DND-41 (cell line): ENCODE measurements around the gene CRY2.

Source experiments
- CTCF ChIP-seq: IDR thresholded peaks from 2 replicates; pipeline ENCODE4 v1.5.1; 2012; ENCODE audit warnings: borderline replicate concordance, low read length, moderate library complexity, mild to moderate bottlenecking; ENCODE audit not compliant: poor library complexity, severe bottlenecking; ENCODE audit errors: extremely low read depth
- EZH2 ChIP-seq: IDR thresholded peaks from 3 replicates; pipeline ENCODE4 v1.6.1; 2012; ENCODE audit warnings: borderline replicate concordance, low read depth, mild to moderate bottlenecking, moderate library complexity, low read length, inconsistent platforms; ENCODE audit not compliant: severe bottlenecking

DNA sequence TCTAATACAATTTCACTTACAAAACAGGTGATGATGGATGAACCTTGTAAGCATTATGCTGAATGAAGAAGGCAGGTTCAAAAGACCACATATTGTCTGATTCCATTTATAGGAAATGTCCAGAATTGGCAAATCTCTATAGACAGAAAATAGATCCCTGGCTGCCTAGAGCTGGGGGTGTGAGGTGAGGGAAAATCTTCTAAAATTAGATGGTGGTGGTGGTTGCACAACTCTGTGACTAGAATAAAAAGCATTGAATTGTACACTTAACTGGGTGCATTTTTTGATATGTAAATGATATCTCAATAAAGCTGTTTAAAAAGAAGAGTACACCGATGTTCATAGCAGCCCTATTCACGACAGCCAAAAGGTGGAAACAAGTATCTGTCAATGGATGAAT lies 16.7 kb upstream of the CRY2 start:
- TF ChIP-seq CTCF, result no peak
- TF ChIP-seq EZH2, result no peak
